DND-41 (cell line): ENCODE data around the gene PTPRD.

Source experiments
- ATAC-seq: fragments of 200-7000 bp; cut with Tn5 transposase; 3 replicates; pipeline ENCODE4 v1.9.1; 2021; ENCODE audit warnings: low read depth; ENCODE audit not compliant: insufficient read depth
- DNase-seq: peaks from one replicate; pipeline ENCODE4 v3.0.0-alpha.2; 2020
- H2AFZ ChIP-seq: 2 replicates; pipeline ENCODE4 v1.6.0; 2012; ENCODE audit warnings: low read depth, low read length
- H3K27ac ChIP-seq: 2 replicates; pipeline ENCODE4 v1.5.1; 2012; ENCODE audit warnings: low read length, inconsistent platforms
- H3K27me3 ChIP-seq: fragments of 200-600 bp; sonication (generic); 2 replicates; pipeline ENCODE4 v1.6.0; 2012; ENCODE audit warnings: low read length, mild to moderate bottlenecking, inconsistent platforms; ENCODE audit not compliant: insufficient read depth, poor library complexity
- H3K36me3 ChIP-seq: 2 replicates; pipeline ENCODE4 v1.5.1; 2012; ENCODE audit warnings: low read length, inconsistent platforms; ENCODE audit not compliant: insufficient read depth
- H3K4me1 ChIP-seq: 2 replicates; pipeline ENCODE4 v1.5.1; 2012; ENCODE audit warnings: mild to moderate bottlenecking, low read length; ENCODE audit not compliant: insufficient read depth
- H3K4me2 ChIP-seq: 2 replicates; pipeline ENCODE4 v1.6.0; 2012; ENCODE audit warnings: mild to moderate bottlenecking, moderate library complexity, low read length, inconsistent platforms; ENCODE audit not compliant: insufficient read depth
- H3K4me3 ChIP-seq, 2 experiments: fragments of 200-600 bp in 1 of 2; shearing (Covaris generic) in 1 of 2; 2 replicates each; pipeline ENCODE4 v1.5.1; 2012 to 2016; ENCODE audit warnings: inconsistent platforms in 2 of 2, low read length in 2 of 2, mild to moderate bottlenecking in 2 of 2, low read depth in 1 of 2, moderate library complexity in 1 of 2
- H3K79me2 ChIP-seq: 2 replicates; pipeline ENCODE4 v1.6.0; 2012; ENCODE audit warnings: low read length, inconsistent platforms; ENCODE audit not compliant: insufficient read depth
- H3K9ac ChIP-seq: 2 replicates; pipeline ENCODE4 v1.6.0; 2012; ENCODE audit warnings: low read depth, mild to moderate bottlenecking, inconsistent platforms, low read length, moderate library complexity
- H3K9me3 ChIP-seq: 2 replicates; pipeline ENCODE4 v1.5.1; 2012; ENCODE audit warnings: low read length, moderate library complexity, mild to moderate bottlenecking, inconsistent platforms; ENCODE audit not compliant: insufficient read depth, severe bottlenecking
- H4K20me1 ChIP-seq: 2 replicates; pipeline ENCODE4 v1.6.0; 2012; ENCODE audit warnings: low read length; ENCODE audit not compliant: insufficient read depth
- EZH2 ChIP-seq: IDR thresholded peaks from 3 replicates; pipeline ENCODE4 v1.6.1; 2012; ENCODE audit warnings: borderline replicate concordance, low read depth, mild to moderate bottlenecking, moderate library complexity, low read length, inconsistent platforms; ENCODE audit not compliant: severe bottlenecking
- TF ChIP-seq, protein P1 (sequence below): IDR thresholded peaks from 2 replicates; pipeline ENCODE4 v1.5.1; 2012; ENCODE audit warnings: borderline replicate concordance, low read length, moderate library complexity, mild to moderate bottlenecking; ENCODE audit not compliant: poor library complexity, severe bottlenecking; ENCODE audit errors: extremely low read depth

The PTPRD gene

GRCh38 chr9:9585920-9586319 lies 1026.9 kb downstream of the PTPRD start:
- H3K27me3 ChIP-seq: no peaks in the 10 kb centered on the region
- H3K9me3 ChIP-seq: no peaks in the 10 kb centered on the region
- no peak for DNase-seq
- no peaks in the 10 kb centered on the region for H4K20me1 ChIP-seq
- H3K36me3 ChIP-seq: no peaks in the 10 kb centered on the region
- H3K4me3 ChIP-seq: no peak overlapping the region
- H3K4me2 ChIP-seq: no peak overlapping the region
- no peak overlapping the region for H3K27ac ChIP-seq
- TF ChIP-seq, protein P1, sequence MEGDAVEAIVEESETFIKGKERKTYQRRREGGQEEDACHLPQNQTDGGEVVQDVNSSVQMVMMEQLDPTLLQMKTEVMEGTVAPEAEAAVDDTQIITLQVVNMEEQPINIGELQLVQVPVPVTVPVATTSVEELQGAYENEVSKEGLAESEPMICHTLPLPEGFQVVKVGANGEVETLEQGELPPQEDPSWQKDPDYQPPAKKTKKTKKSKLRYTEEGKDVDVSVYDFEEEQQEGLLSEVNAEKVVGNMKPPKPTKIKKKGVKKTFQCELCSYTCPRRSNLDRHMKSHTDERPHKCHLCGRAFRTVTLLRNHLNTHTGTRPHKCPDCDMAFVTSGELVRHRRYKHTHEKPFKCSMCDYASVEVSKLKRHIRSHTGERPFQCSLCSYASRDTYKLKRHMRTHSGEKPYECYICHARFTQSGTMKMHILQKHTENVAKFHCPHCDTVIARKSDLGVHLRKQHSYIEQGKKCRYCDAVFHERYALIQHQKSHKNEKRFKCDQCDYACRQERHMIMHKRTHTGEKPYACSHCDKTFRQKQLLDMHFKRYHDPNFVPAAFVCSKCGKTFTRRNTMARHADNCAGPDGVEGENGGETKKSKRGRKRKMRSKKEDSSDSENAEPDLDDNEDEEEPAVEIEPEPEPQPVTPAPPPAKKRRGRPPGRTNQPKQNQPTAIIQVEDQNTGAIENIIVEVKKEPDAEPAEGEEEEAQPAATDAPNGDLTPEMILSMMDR: no peak
- no peak for TF ChIP-seq EZH2
- no peaks in the 10 kb centered on the region for H3K79me2 ChIP-seq
- ATAC-seq: no peak
- no peaks in the 10 kb centered on the region for H3K4me1 ChIP-seq
- H3K9ac ChIP-seq: no peak overlapping the region
- H2AFZ ChIP-seq: no peak overlapping the region

GRCh38 chr9:9574080-9574479 lies 1038.7 kb downstream of the PTPRD start:
- Histone ChIP-seq H3K27ac (no peak overlapping the region), H3K4me3 (no peak overlapping the region), H3K36me3 (no peaks in the 10 kb centered on the region), H4K20me1 (no peaks in the 10 kb centered on the region), H3K4me1 (no peaks in the 10 kb centered on the region), H3K79me2 (no peaks in the 10 kb centered on the region), H3K27me3 (no peaks in the 10 kb centered on the region), H3K9me3 (no peaks in the 10 kb centered on the region), H2AFZ (no peak overlapping the region), H3K4me2 (no peak overlapping the region), H3K9ac (no peak overlapping the region)
- no peak for TF ChIP-seq EZH2
- TF ChIP-seq, protein P1: no peak
- DNase-seq (no peak), ATAC-seq (no peak)

- no peak for TF ChIP-seq EZH2
- TF ChIP-seq, protein P1: no peak
- no peak for DNase-seq
Measured at GRCh38 chr9:9565700-9566099, 1047.1 kb downstream of the PTPRD start.

GRCh38 chr9:9563817-9564216 lies 1049.0 kb downstream of the PTPRD start:
- Histone ChIP-seq H3K9ac (no peak overlapping the region), H3K9me3 (no peaks in the 10 kb centered on the region), H3K36me3 (no peaks in the 10 kb centered on the region), H3K4me3 (no peak overlapping the region), H4K20me1 (no peaks in the 10 kb centered on the region), H3K27me3 (no peaks in the 10 kb centered on the region), H3K4me1 (no peaks in the 10 kb centered on the region), H3K27ac (no peak overlapping the region), H3K4me2 (no peak overlapping the region), H3K79me2 (no peaks in the 10 kb centered on the region), H2AFZ (no peak overlapping the region)
- DNase-seq (no peak), ATAC-seq (no peak)
- no peak for TF ChIP-seq EZH2
- TF ChIP-seq, protein P1: no peak

More at GRCh38 chr9:9565700-9566099, 1047.1 kb downstream of the PTPRD start:
- no peaks in the 10 kb centered on the region for H3K79me2 ChIP-seq
- H2AFZ ChIP-seq: no peak overlapping the region
- no peaks in the 10 kb centered on the region for H3K27me3 ChIP-seq
- no peak for ATAC-seq
- H3K9ac ChIP-seq: no peak overlapping the region
- H4K20me1 ChIP-seq: no peaks in the 10 kb centered on the region
- no peaks in the 10 kb centered on the region for H3K36me3 ChIP-seq
- no peaks in the 10 kb centered on the region for H3K4me1 ChIP-seq
- H3K4me3 ChIP-seq: no peak overlapping the region
- no peak overlapping the region for H3K4me2 ChIP-seq
- no peak overlapping the region for H3K27ac ChIP-seq
- H3K9me3 ChIP-seq: no peaks in the 10 kb centered on the region
